HG02623 (cell line): ENCODE measurements around the gene ACADS.

Experiments used
- ATAC-seq: cut with Tn5 transposase; IDR thresholded peaks from one replicate; pipeline ENCODE4 v1.9.1; 2021; ENCODE audit warnings: moderate library complexity; ENCODE audit not compliant: unreplicated experiment

ACADS gene

GRCh38 chr12:120699553-120699952 lies 26.1 kb upstream of the ACADS start:
- no peak for ATAC-seq

GRCh38 chr12:120700886-120701285 lies 24.7 kb upstream of the ACADS start:
- no peak for ATAC-seq

- no peak for ATAC-seq
Observed at GRCh38 chr12:120702637-120703036, 23.0 kb upstream of the ACADS start.

DNA sequence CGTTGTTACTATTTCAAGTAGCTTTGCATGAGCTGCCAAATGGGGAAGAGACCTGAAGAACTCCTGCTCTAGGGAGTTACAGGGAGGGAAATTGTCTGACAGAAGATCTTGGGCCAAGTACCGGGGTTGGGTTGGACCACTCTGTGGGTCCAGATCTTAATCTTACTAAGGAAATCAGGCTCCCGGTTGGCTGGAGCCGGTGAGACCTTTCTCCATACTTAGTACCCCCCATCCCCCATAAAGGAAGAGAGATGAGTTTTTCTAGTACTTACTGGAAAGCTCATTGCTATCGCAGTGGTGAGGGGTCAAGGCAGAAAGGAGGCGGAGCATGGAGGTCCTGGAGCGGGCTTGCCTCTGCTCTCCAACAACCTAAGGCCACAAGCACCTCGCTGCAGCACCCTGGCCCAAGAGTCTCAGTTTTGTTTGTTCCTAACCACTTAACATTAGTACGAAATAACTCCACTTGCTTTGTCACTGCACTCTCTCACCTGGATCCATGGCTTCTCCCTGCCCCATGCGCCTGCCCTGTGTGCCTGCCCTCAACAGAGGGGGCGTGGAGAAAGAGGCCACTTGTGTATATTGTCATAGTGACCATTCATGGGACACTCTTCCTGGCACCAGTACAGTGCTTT lies 22.2 kb upstream of the ACADS start:
- no peak for ATAC-seq

DNA sequence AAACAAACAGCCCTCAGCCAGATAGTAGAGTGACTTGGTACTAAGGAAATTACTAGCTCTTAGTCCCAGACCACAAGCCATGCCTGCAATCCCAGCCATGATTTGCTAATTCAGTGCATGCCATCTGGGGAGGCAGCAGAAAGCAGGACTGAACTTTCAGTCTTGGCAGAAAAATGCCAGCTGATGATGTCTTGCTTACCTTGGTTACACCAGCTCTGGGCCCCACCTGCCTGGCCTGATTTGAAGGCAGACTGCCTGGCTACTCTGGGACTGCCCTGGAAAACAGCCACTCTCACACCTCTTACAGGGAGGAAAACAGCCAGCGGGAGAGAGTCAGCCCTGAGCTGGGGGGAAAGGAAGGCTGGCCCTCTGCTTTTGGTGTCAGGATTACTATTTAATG lies 20.0 kb upstream of the ACADS start:
- no peak for ATAC-seq

- ATAC-seq = no peak
Observed at GRCh38 chr12:120706029-120706428, 19.6 kb upstream of the ACADS start.

DNA sequence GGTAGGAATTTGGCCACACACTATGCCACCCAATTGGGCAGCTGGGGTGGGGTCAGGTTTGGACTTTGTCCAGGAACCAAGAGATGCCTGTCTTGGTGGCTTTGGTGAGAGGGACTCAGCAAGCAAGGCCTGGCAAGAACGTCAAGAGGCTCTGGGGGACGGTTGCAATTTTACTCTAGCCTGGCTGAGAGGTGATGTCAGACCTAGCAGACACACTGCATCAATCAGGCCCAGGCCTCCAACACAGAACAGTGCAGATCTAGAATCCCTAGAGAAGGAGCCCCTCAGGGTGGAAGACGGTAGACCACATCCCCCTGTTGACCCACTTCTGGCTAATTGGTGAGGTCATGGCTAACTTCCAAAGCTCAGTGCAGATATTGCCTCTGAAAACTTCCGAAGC lies 17.0 kb upstream of the ACADS start:
- ATAC-seq = no peak

DNA sequence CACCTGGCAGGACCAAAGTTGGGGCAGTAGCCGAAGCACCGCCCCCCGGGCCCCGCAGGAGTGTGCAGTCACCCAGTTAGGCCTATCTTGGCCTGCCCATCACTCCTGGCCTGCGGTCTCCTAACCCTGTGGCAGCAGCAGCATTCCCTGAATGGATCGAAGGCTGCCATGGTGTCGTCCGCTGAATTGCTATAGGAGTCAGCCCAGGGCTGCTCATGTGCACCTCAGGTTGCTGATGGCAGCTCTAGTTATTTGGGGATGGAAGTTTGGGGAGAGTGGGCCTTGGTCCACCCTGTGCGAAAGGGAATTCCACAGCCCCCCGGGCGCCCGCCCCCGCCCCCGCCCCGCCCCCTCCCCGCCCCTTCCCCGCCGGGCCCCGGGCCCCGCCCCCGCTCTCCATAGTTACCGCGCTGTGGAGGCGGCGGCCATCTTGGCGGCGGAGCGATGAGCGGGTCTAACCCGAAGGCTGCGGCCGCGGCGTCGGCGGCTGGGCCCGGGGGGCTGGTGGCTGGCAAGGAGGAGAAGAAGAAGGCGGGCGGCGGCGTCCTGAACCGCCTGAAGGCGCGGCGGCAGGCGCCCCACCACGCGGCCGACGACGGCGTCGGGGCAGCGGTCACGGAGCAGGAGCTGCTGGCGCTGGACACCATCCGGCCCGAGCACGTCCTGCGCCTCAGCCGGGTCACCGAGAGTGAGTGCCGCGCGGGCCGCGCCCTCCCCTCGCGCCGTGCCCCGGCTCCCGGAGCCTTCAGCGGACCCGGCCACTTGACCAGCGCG lies 15.4 kb upstream of the ACADS start, which contains the start of gene UNC119B:
Gene UNC119B (plus strand): TSS at position 428 of the 774 bp plus-strand sequence. CDS start 17 bp downstream, at position 445.
- peak; percentile 62 for ATAC-seq

GRCh38 chr12:120710805-120711296 lies 14.8 kb upstream of the ACADS start:
- ATAC-seq = peak; percentile 25

DNA sequence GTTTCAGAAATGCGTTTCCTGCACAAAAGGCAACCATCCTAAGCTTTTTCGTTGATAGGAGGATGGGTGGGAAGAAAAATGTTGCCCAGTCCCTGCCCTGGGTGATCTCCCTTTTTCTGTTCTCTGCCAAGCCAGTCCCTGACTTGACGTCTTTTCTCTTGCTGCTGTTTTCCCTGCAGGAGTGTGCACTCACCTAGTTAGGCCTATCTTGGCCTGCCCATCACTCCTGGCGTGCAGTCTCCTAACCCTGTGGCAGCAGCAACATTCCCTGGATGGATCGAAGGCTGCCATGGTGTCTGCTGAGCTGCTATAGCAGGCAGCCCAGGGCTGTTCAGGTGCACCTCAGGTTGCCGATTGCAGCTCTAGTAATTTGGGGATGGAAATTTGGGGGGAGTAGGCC lies 14.2 kb upstream of the ACADS start:
- ATAC-seq = no peak

DNA sequence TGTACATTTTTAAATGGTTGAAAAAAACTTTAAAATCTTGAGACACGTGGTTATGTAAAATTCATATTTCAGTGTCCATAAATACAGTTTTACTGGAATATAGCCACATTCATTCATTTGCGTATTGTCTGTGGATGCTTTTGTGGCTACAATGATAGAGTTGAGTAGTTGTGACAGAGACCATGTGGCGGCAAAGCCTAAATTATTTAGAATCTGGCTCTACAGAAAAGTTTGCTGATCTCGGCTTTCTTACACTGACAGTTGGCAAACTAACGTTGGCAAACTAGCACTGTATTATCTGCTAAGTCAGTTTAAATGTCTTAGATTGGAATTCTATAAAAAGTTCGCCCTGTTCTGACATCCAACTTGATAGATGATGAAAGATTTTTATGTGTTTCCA lies 13.0 kb upstream of the ACADS start:
- no peak for ATAC-seq

- no peak for ATAC-seq
Observed at GRCh38 chr12:120713861-120714482, 11.7 kb upstream of the ACADS start.

- no peak for ATAC-seq
Observed at GRCh38 chr12:120718055-120718454, 7.6 kb upstream of the ACADS start.

GRCh38 chr12:120719072-120719471 lies 6.6 kb upstream of the ACADS start:
- no peak for ATAC-seq

- ATAC-seq = no peak
Observed at GRCh38 chr12:120719496-120720233, 6.0 kb upstream of the ACADS start.

GRCh38 chr12:120720234-120720986 lies 5.2 kb upstream of the ACADS start:
- ATAC-seq = no peak

GRCh38 chr12:120720987-120721801 lies 4.4 kb upstream of the ACADS start:
- no peak for ATAC-seq

DNA sequence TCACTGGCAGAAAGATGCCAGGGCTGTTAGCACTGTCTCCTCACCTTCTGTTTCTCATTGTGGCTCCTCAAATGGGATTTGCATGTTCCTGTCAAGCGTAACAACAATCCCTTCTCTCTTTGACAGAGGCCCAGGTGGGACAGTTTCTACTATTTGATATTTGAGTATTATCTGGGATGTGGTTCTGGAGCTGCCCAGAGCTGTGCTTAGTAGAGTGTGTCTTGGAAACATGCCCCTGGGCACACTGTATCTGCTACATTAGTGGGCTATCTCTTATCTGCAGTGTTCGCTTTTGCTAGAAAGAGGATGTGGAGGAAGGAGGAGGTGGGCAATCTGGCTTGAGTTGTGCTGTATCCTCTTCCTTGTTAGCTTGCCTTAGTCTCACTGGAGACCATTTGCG lies 3.8 kb upstream of the ACADS start:
- no peak for ATAC-seq

GRCh38 chr12:120722784-120723183 lies 2.8 kb upstream of the ACADS start:
- no peak for ATAC-seq

- no peak for ATAC-seq
Observed at GRCh38 chr12:120724720-120725119, 906 bp upstream of the ACADS start.
